Liver (tissue), 9 donors: ENCODE results near the gene VAMP1. TPM values are rescaled to one million over a fixed set of nuclear protein-coding genes. Genes with fewer than 3 reads are reported as not detected.

Experiments used
- DNase-seq: peaks from one replicate; pipeline ENCODE4 v3.0.0-alpha.2; 2017; ENCODE audit warnings: low spot score
- H3K27ac ChIP-seq, 2 donors: one replicate each; pipeline ENCODE4 v1.7.0; 2013; ENCODE audit warnings: inconsistent platforms in 2 of 2, low read length in 2 of 2, control low read depth in 1 of 2, low read depth in 1 of 2, mild to moderate bottlenecking in 1 of 2
- H3K27me3 ChIP-seq, 4 donors: one replicate each; pipeline versions ENCODE4 v1.6.1 to v1.7.0; 2013; ENCODE audit warnings: low read length in 3 of 4, inconsistent platforms in 1 of 4, mild to moderate bottlenecking in 1 of 4, moderate library complexity in 1 of 4; ENCODE audit not compliant: control insufficient read depth in 4 of 4, insufficient read depth in 4 of 4
- H3K36me3 ChIP-seq, 4 donors: one replicate each; pipeline versions ENCODE4 v1.6.1 to v1.7.0; 2013; ENCODE audit warnings: low read length in 3 of 4, mild to moderate bottlenecking in 3 of 4, low read depth in 1 of 4, moderate library complexity in 1 of 4; ENCODE audit not compliant: control insufficient read depth in 4 of 4, insufficient read depth in 3 of 4
- H3K4me1 ChIP-seq, 4 donors: one replicate each; pipeline versions ENCODE4 v1.6.1 to v1.7.0; 2013; ENCODE audit warnings: low read length in 3 of 4, mild to moderate bottlenecking in 3 of 4, moderate library complexity in 1 of 4; ENCODE audit not compliant: control insufficient read depth in 4 of 4, insufficient read depth in 4 of 4
- H3K4me3 ChIP-seq, 3 donors: one replicate each; pipeline versions ENCODE4 v1.6.1 to v1.7.0; 2013; ENCODE audit warnings: low read length in 3 of 3, control low read depth in 1 of 3, low read depth in 1 of 3, mild to moderate bottlenecking in 1 of 3
- H3K9ac ChIP-seq, 2 donors: one replicate each; pipeline ENCODE4 v1.7.0; 2013; ENCODE audit warnings: low read length in 2 of 2, mild to moderate bottlenecking in 2 of 2, moderate library complexity in 2 of 2, control low read depth in 1 of 2, low read depth in 1 of 2
- H3K9me3 ChIP-seq, 4 donors: one replicate each; pipeline versions ENCODE4 v1.6.1 to v1.7.0; 2013; ENCODE audit warnings: low read length in 3 of 4; ENCODE audit not compliant: control insufficient read depth in 4 of 4
- EGR1 ChIP-seq, 2 donors: IDR thresholded peaks; 2 replicates each; pipeline ENCODE4 v1.6.1; 2016 to 2018; ENCODE audit warnings: antibody characterized with exemption in 2 of 2, low read depth in 2 of 2
- FOXA1 ChIP-seq: IDR thresholded peaks from 2 replicates; pipeline ENCODE4 v1.6.1; 2016; ENCODE audit warnings: antibody characterized with exemption
- FOXA2 ChIP-seq: IDR thresholded peaks from 2 replicates; pipeline ENCODE4 v1.6.1; 2016; ENCODE audit warnings: antibody characterized with exemption
- GABPA ChIP-seq, 2 donors: IDR thresholded peaks in 1 of 2; conservative IDR thresholded peaks in 1 of 2; 2 replicates each; pipeline ENCODE4 v1.6.1; 2016; ENCODE audit warnings: antibody characterized with exemption in 2 of 2, mild to moderate bottlenecking in 1 of 2, moderate library complexity in 1 of 2
- HNF4A ChIP-seq, 2 donors: conservative IDR thresholded peaks; 2 replicates each; pipeline ENCODE4 v1.6.1; 2016; ENCODE audit warnings: antibody characterized with exemption in 2 of 2, mild to moderate bottlenecking in 2 of 2
- HNF4G ChIP-seq: IDR thresholded peaks from 2 replicates; pipeline ENCODE4 v1.6.1; 2016; ENCODE audit warnings: antibody characterized with exemption
- JUND ChIP-seq, 2 donors: IDR thresholded peaks; 2 replicates each; pipeline ENCODE4 v1.6.1; 2016; ENCODE audit warnings: antibody characterized with exemption in 2 of 2
- NR2F2 ChIP-seq: IDR thresholded peaks from 2 replicates; pipeline ENCODE4 v1.6.1; 2016; ENCODE audit warnings: antibody characterized with exemption
- RAD21 ChIP-seq, 2 donors: IDR thresholded peaks; 2 replicates each; pipeline ENCODE4 v1.6.1; 2016; ENCODE audit warnings: antibody characterized with exemption in 2 of 2, mild to moderate bottlenecking in 2 of 2
- RXRA ChIP-seq, 2 donors: IDR thresholded peaks; 2 replicates each; pipeline ENCODE4 v1.6.1; 2017 to 2018; ENCODE audit warnings: antibody characterized with exemption in 2 of 2, mild to moderate bottlenecking in 1 of 2
- SP1 ChIP-seq: IDR thresholded peaks from 2 replicates; pipeline ENCODE4 v1.6.1; 2018; ENCODE audit warnings: antibody characterized with exemption, mild to moderate bottlenecking
- TAF1 ChIP-seq: conservative IDR thresholded peaks from 2 replicates; pipeline ENCODE4 v1.6.1; 2016; ENCODE audit warnings: antibody characterized with exemption, mild to moderate bottlenecking
- YY1 ChIP-seq: IDR thresholded peaks from 2 replicates; pipeline ENCODE4 v1.6.1; 2016; ENCODE audit warnings: antibody characterized with exemption, mild to moderate bottlenecking
- WGBS: extraction: QIAGEN DNeasy Blood & Tissue Kit; methylation state at CpG from one replicate; pipeline ENCODE4 v1.1.7; 2013; 5-methylcytosine and 5-hydroxymethylcytosine counted together
- polyA plus RNA-seq, 2 donors: library from polyadenylated mRNA; stranded (reverse) in 1 of 2; unstranded in 1 of 2; fragments of 200-250 nt in 1 of 2; fragments of >200 nt in 1 of 2; fragmentation: Nextera tagmentation in 1 of 2; extraction: Ambion mirVana in 1 of 2; gene quantifications; one replicate each; pipeline versions ENCODE4 v1.2.1 to v1.2.3, GENCODE V29; 2013 to 2015
- total RNA-seq, 2 donors: library from RNA; depleted of rRNA; stranded (reverse); fragments of >200 nt; gene quantifications; one replicate each; pipeline ENCODE4 v1.2.3, GENCODE V29; 2014
- TF ChIP-seq, protein P1 (sequence below): IDR thresholded peaks from 2 replicates; pipeline ENCODE4 v1.6.1; 2016; ENCODE audit warnings: antibody characterized with exemption
- TF ChIP-seq, protein P2 (sequence below): IDR thresholded peaks from 2 replicates; pipeline ENCODE4 v1.6.1; 2016; ENCODE audit warnings: antibody characterized with exemption, mild to moderate bottlenecking
- TF ChIP-seq, protein P3 (sequence below): fragments of 150-350 bp; IDR thresholded peaks from 2 replicates; pipeline ENCODE4 v1.5.1; 2017; ENCODE audit warnings: improper control_type of control experiment, low read depth, low read length; ENCODE audit not compliant: missing input control
- donor health status: healthy.
- donor health status: healthy.
- donor health status: healthy.
- donor health status: healthy.
- donor health status: healthy.

VAMP1 gene
- total and polyA plus RNA-seq, 4 donors, result 2.4 to 6.4 (median 5.0) TPM

DNA sequence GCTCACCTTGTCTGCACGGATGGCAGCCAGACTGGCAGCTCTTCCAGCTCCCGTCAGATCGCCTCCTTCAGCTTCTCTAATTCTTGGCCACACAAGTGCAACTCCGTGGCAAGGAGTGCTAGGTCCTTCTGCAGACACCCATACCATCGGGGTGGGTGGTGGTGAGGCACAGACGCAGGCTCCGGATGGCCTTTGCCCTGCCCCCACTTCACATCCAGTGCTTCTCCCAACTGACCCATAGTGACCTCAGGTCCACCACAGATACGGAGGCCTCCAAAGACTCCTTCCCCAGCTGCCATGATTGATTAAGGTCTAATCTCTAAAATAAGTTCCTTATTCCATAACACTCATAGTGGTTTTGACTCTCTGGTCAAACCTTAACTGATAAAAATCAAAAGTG lies 45.6 kb downstream of the VAMP1 start:
- no peaks in the 10 kb centered on the region for H3K27me3 ChIP-seq
- WGBS, result 88% methylated on average over 8 of the region's 8 CpGs
- no peak overlapping the region for H3K9ac ChIP-seq
- H3K27ac ChIP-seq, result no peak overlapping the region
- DNase-seq, result no peak
- no peaks in the 10 kb centered on the region for H3K9me3 ChIP-seq
- TF ChIP-seq GABPA (IDR thresholded peaks at IDR 0.05 in 1 of 2, conservative IDR thresholded peaks at IDR 0.05 in 1 of 2) (no peak), FOXA1 (no peak), TAF1 (no peak), JUND (IDR thresholded peaks at IDR 0.05) (no peak), RXRA (IDR thresholded peaks at IDR 0.05) (no peak), HNF4A (conservative IDR thresholded peaks at IDR 0.05) (no peak), SP1 (no peak), FOXA2 (no peak), HNF4G (no peak), RAD21 (IDR thresholded peaks at IDR 0.05) (no peak), YY1 (no peak), EGR1 (IDR thresholded peaks at IDR 0.05; ENCODE audit: low read depth in 2 of 2) (no peak)
- TF ChIP-seq, protein P1, sequence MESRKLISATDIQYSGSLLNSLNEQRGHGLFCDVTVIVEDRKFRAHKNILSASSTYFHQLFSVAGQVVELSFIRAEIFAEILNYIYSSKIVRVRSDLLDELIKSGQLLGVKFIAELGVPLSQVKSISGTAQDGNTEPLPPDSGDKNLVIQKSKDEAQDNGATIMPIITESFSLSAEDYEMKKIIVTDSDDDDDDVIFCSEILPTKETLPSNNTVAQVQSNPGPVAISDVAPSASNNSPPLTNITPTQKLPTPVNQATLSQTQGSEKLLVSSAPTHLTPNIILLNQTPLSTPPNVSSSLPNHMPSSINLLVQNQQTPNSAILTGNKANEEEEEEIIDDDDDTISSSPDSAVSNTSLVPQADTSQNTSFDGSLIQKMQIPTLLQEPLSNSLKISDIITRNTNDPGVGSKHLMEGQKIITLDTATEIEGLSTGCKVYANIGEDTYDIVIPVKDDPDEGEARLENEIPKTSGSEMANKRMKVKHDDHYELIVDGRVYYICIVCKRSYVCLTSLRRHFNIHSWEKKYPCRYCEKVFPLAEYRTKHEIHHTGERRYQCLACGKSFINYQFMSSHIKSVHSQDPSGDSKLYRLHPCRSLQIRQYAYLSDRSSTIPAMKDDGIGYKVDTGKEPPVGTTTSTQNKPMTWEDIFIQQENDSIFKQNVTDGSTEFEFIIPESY, result no peak
- H3K4me3 ChIP-seq, result no peak overlapping the region
- H3K4me1 ChIP-seq, result peaks cover 0 to 6% (median 4%) of the 10 kb centered on the region in 4 donors
- no peaks in the 10 kb centered on the region for H3K36me3 ChIP-seq

DNA sequence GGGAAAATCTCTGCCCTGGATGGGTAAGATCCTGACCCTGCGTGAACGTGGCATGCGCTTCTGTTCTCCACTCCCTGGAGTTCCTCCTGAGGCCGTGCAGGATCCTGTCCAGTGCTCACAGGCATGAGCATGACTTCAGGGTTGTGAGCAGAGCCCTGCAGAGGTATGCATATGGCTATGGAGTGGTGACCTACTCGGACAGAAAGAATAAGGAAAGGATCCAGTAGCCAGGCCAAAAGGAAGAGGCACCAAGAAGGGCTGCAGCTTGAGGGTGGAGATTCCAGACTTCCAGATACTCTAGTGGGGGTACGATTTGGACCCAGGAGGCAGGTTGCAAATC lies 46.5 kb downstream of the VAMP1 start:
- peaks cover 0 to 6% (median 4%) of the 10 kb centered on the region in 4 donors for H3K4me1 ChIP-seq
- 40% methylated on average over 6 of the region's 6 CpGs for WGBS
- no peak for DNase-seq
- H3K27me3 ChIP-seq, result no peaks in the 10 kb centered on the region
- peak overlapping the region in 1 of 2 donors; percentile 58 for H3K9ac ChIP-seq
- H3K4me3 ChIP-seq, result no peak overlapping the region
- H3K36me3 ChIP-seq, result no peaks in the 10 kb centered on the region
- TF ChIP-seq GABPA (IDR thresholded peaks at IDR 0.05 in 1 of 2, conservative IDR thresholded peaks at IDR 0.05 in 1 of 2) (no peak), RAD21 (IDR thresholded peaks at IDR 0.05) (no peak), NR2F2 (no peak), HNF4A (conservative IDR thresholded peaks at IDR 0.05) (no peak), RXRA (IDR thresholded peaks at IDR 0.05) (no peak), FOXA1 (no peak)
- TF ChIP-seq, protein P2, sequence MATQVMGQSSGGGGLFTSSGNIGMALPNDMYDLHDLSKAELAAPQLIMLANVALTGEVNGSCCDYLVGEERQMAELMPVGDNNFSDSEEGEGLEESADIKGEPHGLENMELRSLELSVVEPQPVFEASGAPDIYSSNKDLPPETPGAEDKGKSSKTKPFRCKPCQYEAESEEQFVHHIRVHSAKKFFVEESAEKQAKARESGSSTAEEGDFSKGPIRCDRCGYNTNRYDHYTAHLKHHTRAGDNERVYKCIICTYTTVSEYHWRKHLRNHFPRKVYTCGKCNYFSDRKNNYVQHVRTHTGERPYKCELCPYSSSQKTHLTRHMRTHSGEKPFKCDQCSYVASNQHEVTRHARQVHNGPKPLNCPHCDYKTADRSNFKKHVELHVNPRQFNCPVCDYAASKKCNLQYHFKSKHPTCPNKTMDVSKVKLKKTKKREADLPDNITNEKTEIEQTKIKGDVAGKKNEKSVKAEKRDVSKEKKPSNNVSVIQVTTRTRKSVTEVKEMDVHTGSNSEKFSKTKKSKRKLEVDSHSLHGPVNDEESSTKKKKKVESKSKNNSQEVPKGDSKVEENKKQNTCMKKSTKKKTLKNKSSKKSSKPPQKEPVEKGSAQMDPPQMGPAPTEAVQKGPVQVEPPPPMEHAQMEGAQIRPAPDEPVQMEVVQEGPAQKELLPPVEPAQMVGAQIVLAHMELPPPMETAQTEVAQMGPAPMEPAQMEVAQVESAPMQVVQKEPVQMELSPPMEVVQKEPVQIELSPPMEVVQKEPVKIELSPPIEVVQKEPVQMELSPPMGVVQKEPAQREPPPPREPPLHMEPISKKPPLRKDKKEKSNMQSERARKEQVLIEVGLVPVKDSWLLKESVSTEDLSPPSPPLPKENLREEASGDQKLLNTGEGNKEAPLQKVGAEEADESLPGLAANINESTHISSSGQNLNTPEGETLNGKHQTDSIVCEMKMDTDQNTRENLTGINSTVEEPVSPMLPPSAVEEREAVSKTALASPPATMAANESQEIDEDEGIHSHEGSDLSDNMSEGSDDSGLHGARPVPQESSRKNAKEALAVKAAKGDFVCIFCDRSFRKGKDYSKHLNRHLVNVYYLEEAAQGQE, result no peak
- TF ChIP-seq, protein P1, result no peak
- TF ChIP-seq, protein P3, sequence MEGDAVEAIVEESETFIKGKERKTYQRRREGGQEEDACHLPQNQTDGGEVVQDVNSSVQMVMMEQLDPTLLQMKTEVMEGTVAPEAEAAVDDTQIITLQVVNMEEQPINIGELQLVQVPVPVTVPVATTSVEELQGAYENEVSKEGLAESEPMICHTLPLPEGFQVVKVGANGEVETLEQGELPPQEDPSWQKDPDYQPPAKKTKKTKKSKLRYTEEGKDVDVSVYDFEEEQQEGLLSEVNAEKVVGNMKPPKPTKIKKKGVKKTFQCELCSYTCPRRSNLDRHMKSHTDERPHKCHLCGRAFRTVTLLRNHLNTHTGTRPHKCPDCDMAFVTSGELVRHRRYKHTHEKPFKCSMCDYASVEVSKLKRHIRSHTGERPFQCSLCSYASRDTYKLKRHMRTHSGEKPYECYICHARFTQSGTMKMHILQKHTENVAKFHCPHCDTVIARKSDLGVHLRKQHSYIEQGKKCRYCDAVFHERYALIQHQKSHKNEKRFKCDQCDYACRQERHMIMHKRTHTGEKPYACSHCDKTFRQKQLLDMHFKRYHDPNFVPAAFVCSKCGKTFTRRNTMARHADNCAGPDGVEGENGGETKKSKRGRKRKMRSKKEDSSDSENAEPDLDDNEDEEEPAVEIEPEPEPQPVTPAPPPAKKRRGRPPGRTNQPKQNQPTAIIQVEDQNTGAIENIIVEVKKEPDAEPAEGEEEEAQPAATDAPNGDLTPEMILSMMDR, result no peak
- H3K9me3 ChIP-seq, result no peaks in the 10 kb centered on the region
- H3K27ac ChIP-seq, result no peak overlapping the region
